H1 (cell line): ENCODE results near the gene CITED1. TPM values are rescaled to one million over a fixed set of nuclear protein-coding genes. Genes with fewer than 3 reads are reported as not detected.

Source experiments
- CTCF ChIA-PET: fragments of 300-600 bp; sonication (Branson Sonifier 250); formaldehyde crosslinking; loops from one replicate; lab custom pipeline; 2021; ENCODE audit not compliant: partially characterized antibody; lab: Charles Lee
- POLR2A ChIA-PET: fragments of 300-600 bp; sonication (Branson Sonifier 250); formaldehyde crosslinking; loops from one replicate; lab custom pipeline; 2021; ENCODE audit warnings: inconsistent platforms; ENCODE audit not compliant: partially characterized antibody; lab: Charles Lee
- DNase-seq, 2 experiments: peaks; one replicate each; pipeline versions ENCODE4 v3.0.0 to v3.0.0-alpha.2; 2010 to 2022; ENCODE audit warnings: low spot score in 2 of 2, low read depth in 1 of 2, mixed read lengths in 1 of 2
- FAIRE-seq: peaks from 2 replicates; lab custom pipeline; 2011; peaks lifted over from hg19 to GRCh38; lab: Jason Lieb, UNC
- H2AFZ ChIP-seq: 2 replicates; pipeline ENCODE4 v1.8.1; 2012; ENCODE audit warnings: low read length, inconsistent platforms
- H2AK5ac ChIP-seq: 2 replicates; pipeline ENCODE4 v1.6.1; 2013; ENCODE audit warnings: low read depth, low read length
- H2BK120ac ChIP-seq: replicated peaks from 2 replicates; pipeline ENCODE3; 2013; ENCODE audit warnings: low read depth, low read length, inconsistent platforms
- H2BK12ac ChIP-seq: 2 replicates; pipeline ENCODE4 v1.6.1; 2013; ENCODE audit warnings: low read depth, low read length
- H2BK15ac ChIP-seq: 2 replicates; pipeline ENCODE4 v1.6.1; 2013; ENCODE audit warnings: low read length
- H2BK20ac ChIP-seq: 2 replicates; pipeline ENCODE4 v1.6.1; 2013; ENCODE audit warnings: low read length
- H2BK5ac ChIP-seq: 2 replicates; pipeline ENCODE4 v1.6.1; 2013; ENCODE audit warnings: low read depth, low read length
- H3K14ac ChIP-seq: 2 replicates; pipeline ENCODE4 v1.6.1; 2013; ENCODE audit warnings: inconsistent platforms; ENCODE audit not compliant: insufficient read length
- H3K18ac ChIP-seq: 2 replicates; pipeline ENCODE4 v1.6.1; 2013; ENCODE audit warnings: low read length; ENCODE audit errors: extremely low read depth
- H3K23ac ChIP-seq: 2 replicates; pipeline ENCODE4 v1.6.1; 2013; ENCODE audit warnings: inconsistent platforms; ENCODE audit not compliant: insufficient read length
- H3K23me2 ChIP-seq: 2 replicates; pipeline ENCODE4 v1.6.1; 2013; ENCODE audit warnings: low read depth, low read length
- H3K27ac ChIP-seq: 2 replicates; pipeline ENCODE4 v1.6.1; 2011; ENCODE audit warnings: low read depth, low read length, inconsistent platforms
- H3K27me3 ChIP-seq, 4 experiments: replicated peaks in 1 of 4; 1 replicate in 1 of 4; 2 replicates in 3 of 4; pipeline versions ENCODE4 v1.6.1 to v1.8.1; 2011 to 2013; ENCODE audit warnings: low read length in 3 of 4, mild to moderate bottlenecking in 3 of 4, inconsistent platforms in 2 of 4, mixed read lengths in 2 of 4, moderate library complexity in 1 of 4; ENCODE audit not compliant: control insufficient read depth in 3 of 4, insufficient read depth in 3 of 4; ENCODE audit errors: extremely low read depth in 1 of 4
- H3K36me3 ChIP-seq, 4 experiments: 2 replicates each; pipeline versions ENCODE4 v1.6.1 to v1.8.1; 2011 to 2013; ENCODE audit warnings: mild to moderate bottlenecking in 4 of 4, low read length in 3 of 4, moderate library complexity in 2 of 4, control low read depth in 1 of 4, inconsistent platforms in 1 of 4; ENCODE audit not compliant: insufficient read depth in 4 of 4, control insufficient read depth in 2 of 4
- H3K4ac ChIP-seq: replicated peaks from 2 replicates; pipeline ENCODE3; 2013; ENCODE audit warnings: low read length, low read depth, mixed read lengths, inconsistent platforms; ENCODE audit not compliant: insufficient read length
- H3K4me1 ChIP-seq, 4 experiments: replicated peaks in 1 of 4; 1 replicate in 1 of 4; 2 replicates in 3 of 4; pipeline versions ENCODE4 v1.6.1 to v1.8.1; 2011 to 2013; ENCODE audit warnings: low read length in 3 of 4, inconsistent platforms in 2 of 4, mixed read lengths in 1 of 4; ENCODE audit not compliant: insufficient read depth in 4 of 4, control insufficient read depth in 3 of 4
- H3K4me2 ChIP-seq, 2 experiments: 2 replicates each; pipeline versions ENCODE4 v1.6.1 to v1.8.1; 2011 to 2013; ENCODE audit warnings: low read depth in 2 of 2, low read length in 2 of 2, control low read depth in 1 of 2, inconsistent platforms in 1 of 2, mild to moderate bottlenecking in 1 of 2; ENCODE audit not compliant: insufficient read depth in 1 of 2
- H3K4me3 ChIP-seq, 4 experiments: fragments of 200-600, 300-600 bp in 1 of 4; sonication (generic), shearing (Covaris generic), sonication (Bioruptor Twin) in 1 of 4; 2 replicates each; pipeline versions ENCODE4 v1.5.1 to v1.8.1; 2011 to 2016; ENCODE audit warnings: low read length in 4 of 4, low read depth in 3 of 4, control low read depth in 2 of 4, inconsistent platforms in 2 of 4, mild to moderate bottlenecking in 2 of 4, mixed read lengths in 1 of 4, moderate library complexity in 1 of 4; ENCODE audit not compliant: insufficient read depth in 2 of 4; ENCODE audit errors: extremely low read depth in 1 of 4
- H3K56ac ChIP-seq: replicated peaks from 2 replicates; pipeline ENCODE3; 2013; ENCODE audit warnings: low read depth, mild to moderate bottlenecking, mixed read lengths, low read length, inconsistent platforms; ENCODE audit not compliant: insufficient read length
- H3K79me1 ChIP-seq: 2 replicates; pipeline ENCODE4 v1.6.1; 2013; ENCODE audit warnings: low read depth, low read length, control low read depth
- H3K79me2 ChIP-seq, 2 experiments: 2 replicates each; pipeline versions ENCODE4 v1.6.1 to v1.8.1; 2012 to 2013; ENCODE audit warnings: low read length in 2 of 2, mild to moderate bottlenecking in 2 of 2, inconsistent platforms in 1 of 2; ENCODE audit not compliant: insufficient read depth in 2 of 2, control insufficient read depth in 1 of 2
- H3K9ac ChIP-seq, 4 experiments: replicated peaks in 1 of 4; 1 replicate in 1 of 4; 2 replicates in 3 of 4; pipeline versions ENCODE4 v1.6.1 to v1.8.1; 2011 to 2013; ENCODE audit warnings: low read depth in 3 of 4, low read length in 3 of 4, control low read depth in 2 of 4, mild to moderate bottlenecking in 2 of 4, moderate library complexity in 2 of 4, inconsistent platforms in 1 of 4; ENCODE audit errors: extremely low read depth in 1 of 4
- H3K9me3 ChIP-seq, 2 experiments: 2 replicates each; pipeline versions ENCODE4 v1.6.1 to v1.8.1; 2012 to 2013; ENCODE audit warnings: mild to moderate bottlenecking in 2 of 2, moderate library complexity in 2 of 2, control low read depth in 1 of 2, inconsistent platforms in 1 of 2, low read depth in 1 of 2, low read length in 1 of 2, mixed read lengths in 1 of 2; ENCODE audit not compliant: insufficient read depth in 2 of 2
- H4K20me1 ChIP-seq, 2 experiments: replicated peaks in 1 of 2; 2 replicates each; pipeline versions ENCODE3 to v1.8.1; 2011 to 2013; ENCODE audit warnings: inconsistent platforms in 2 of 2, low read length in 2 of 2, mild to moderate bottlenecking in 1 of 2; ENCODE audit not compliant: insufficient read depth in 2 of 2, control insufficient read depth in 1 of 2
- H4K5ac ChIP-seq: 2 replicates; pipeline ENCODE4 v1.6.1; 2013; ENCODE audit warnings: low read length, low read depth, mixed read lengths, inconsistent platforms; ENCODE audit not compliant: insufficient read length
- H4K8ac ChIP-seq: 2 replicates; pipeline ENCODE4 v1.8.0; 2013; ENCODE audit warnings: mild to moderate bottlenecking, moderate library complexity, low read length, inconsistent platforms; ENCODE audit not compliant: insufficient read depth; ENCODE audit errors: extremely low read depth
- H4K91ac ChIP-seq: replicated peaks from 2 replicates; pipeline ENCODE3; 2013; ENCODE audit warnings: low read length, mixed read lengths, inconsistent platforms; ENCODE audit not compliant: insufficient read length
- CHD2 ChIP-seq: IDR thresholded peaks from 2 replicates; pipeline ENCODE4 v1.6.1; 2012; ENCODE audit warnings: low read length, improper control_type of control experiment
- FOSL1 ChIP-seq: IDR thresholded peaks from 2 replicates; pipeline ENCODE4 v1.6.1; 2011; ENCODE audit warnings: mild to moderate bottlenecking, low read depth, low read length, moderate library complexity; ENCODE audit not compliant: insufficient read depth
- SP4 ChIP-seq: IDR thresholded peaks from 2 replicates; pipeline ENCODE4 v1.6.1; 2012; ENCODE audit warnings: low read length, inconsistent platforms
- WGBS, 2 experiments: shearing (Covaris generic) in 1 of 2; methylation state at CpG; one replicate each; pipeline versions ENCODE4 v1.1.6 to v1.1.7; 2013 to 2015; ENCODE audit warnings: low lambda C conversion rate in 2 of 2, mixed read lengths in 2 of 2, inconsistent platforms in 1 of 2, low coverage in 1 of 2, missing lambda C conversion rate in 1 of 2; ENCODE audit not compliant: insufficient replicate concordance in 2 of 2, insufficient coverage in 1 of 2, insufficient read length in 1 of 2; ENCODE audit errors: extremely low coverage in 1 of 2, missing lambda C conversion rate in 1 of 2; 5-methylcytosine and 5-hydroxymethylcytosine counted together
- polyA plus RNA-seq, 7 experiments: library from polyadenylated mRNA; depleted of rRNA in 3 of 7; stranded (reverse) in 5 of 7; unstranded in 2 of 7; fragments of >200 nt in 5 of 7; fragments of 200-250 nt in 2 of 7; gene quantifications; 1 replicate in 5 of 7; 2 replicates in 1 of 7; 4 replicates in 1 of 7; pipeline versions ENCODE4 v1.2.1 to v1.2.3, GENCODE V29; 2011 to 2013; ENCODE audit warnings: missing spikeins in 2 of 7, mixed read lengths in 2 of 7
- total RNA-seq: library from RNA; stranded (reverse); fragmentation: NEBNext Ultra II Directional; extraction: Animal tissue kit (Norgen Biotek cat#: 25700); gene quantifications from 2 replicates; pipeline ENCODE4 v1.2.1, GENCODE V29; 2021
- TF ChIP-seq, protein P1 (sequence below), 3 experiments: IDR thresholded peaks; 1 replicate in 2 of 3; 2 replicates in 1 of 3; pipeline versions ENCODE4 v1.5.1 to v1.6.1; 2011; ENCODE audit warnings: low read length in 3 of 3, mild to moderate bottlenecking in 3 of 3, inconsistent platforms in 2 of 3, low read depth in 1 of 3, moderate library complexity in 1 of 3; ENCODE audit not compliant: insufficient read depth in 1 of 3; ENCODE audit errors: control extremely low read depth in 1 of 3

The CITED1 gene
- total and polyA plus RNA-seq, 2 of the 8 experiments (the other 6 are each of a cell fraction or from before 2014, with no cell fraction given) = 1.2 to 2.4 TPM

GRCh38 chrX:72352786-72353185 lies 47.1 kb upstream of the CITED1 start:
- 86% methylated on average over 3 of the region's 3 CpGs; no CpG with 5 or more reads in 1 of the 2 experiments for WGBS, 2 experiments
- H2BK20ac ChIP-seq = no peak overlapping the region
- CTCF ChIA-PET = interaction anchor here (0.6 kb wide), 1 partner anchor 9 kb away, joined by 4 read pairs; no protein-coding TSS in a partner anchor

More at GRCh38 chrX:72352786-72353185, 47.1 kb upstream of the CITED1 start:
- Histone ChIP-seq H3K27ac (no peak overlapping the region), H2BK120ac (no peak overlapping the region), H4K5ac (no peak overlapping the region), H3K9ac (no peak overlapping the region), H3K18ac (no peak overlapping the region), H4K8ac (no peak overlapping the region), H3K79me1 (no peaks in the 10 kb centered on the region), H3K23me2 (no peaks in the 10 kb centered on the region; the same call in 1 of the 2 replicates), H3K4me3 (no peak overlapping the region), H3K36me3 (no peaks in the 10 kb centered on the region; a peak in 1 of 8 replicates), H3K79me2 (no peaks in the 10 kb centered on the region), H2AFZ (no peak overlapping the region), H4K91ac (no peak overlapping the region), H3K4me2 (no peak overlapping the region), H3K14ac (no peak overlapping the region), H2BK5ac (no peak overlapping the region), H3K4ac (no peak overlapping the region), H3K4me1 (no peaks in the 10 kb centered on the region), H3K56ac (no peak overlapping the region), H3K9me3 (no peaks in the 10 kb centered on the region), H2BK15ac (no peak overlapping the region), H2BK12ac (no peak overlapping the region), H2AK5ac (no peak overlapping the region), H4K20me1 (peaks cover 0 to 1% of the 10 kb centered on the region in 2 experiments), H3K23ac (no peak overlapping the region), H3K27me3 (no peaks in the 10 kb centered on the region)
- TF ChIP-seq, protein P1, sequence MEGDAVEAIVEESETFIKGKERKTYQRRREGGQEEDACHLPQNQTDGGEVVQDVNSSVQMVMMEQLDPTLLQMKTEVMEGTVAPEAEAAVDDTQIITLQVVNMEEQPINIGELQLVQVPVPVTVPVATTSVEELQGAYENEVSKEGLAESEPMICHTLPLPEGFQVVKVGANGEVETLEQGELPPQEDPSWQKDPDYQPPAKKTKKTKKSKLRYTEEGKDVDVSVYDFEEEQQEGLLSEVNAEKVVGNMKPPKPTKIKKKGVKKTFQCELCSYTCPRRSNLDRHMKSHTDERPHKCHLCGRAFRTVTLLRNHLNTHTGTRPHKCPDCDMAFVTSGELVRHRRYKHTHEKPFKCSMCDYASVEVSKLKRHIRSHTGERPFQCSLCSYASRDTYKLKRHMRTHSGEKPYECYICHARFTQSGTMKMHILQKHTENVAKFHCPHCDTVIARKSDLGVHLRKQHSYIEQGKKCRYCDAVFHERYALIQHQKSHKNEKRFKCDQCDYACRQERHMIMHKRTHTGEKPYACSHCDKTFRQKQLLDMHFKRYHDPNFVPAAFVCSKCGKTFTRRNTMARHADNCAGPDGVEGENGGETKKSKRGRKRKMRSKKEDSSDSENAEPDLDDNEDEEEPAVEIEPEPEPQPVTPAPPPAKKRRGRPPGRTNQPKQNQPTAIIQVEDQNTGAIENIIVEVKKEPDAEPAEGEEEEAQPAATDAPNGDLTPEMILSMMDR (IDR thresholded peaks at IDR 0.05; ENCODE audit: control extremely low read depth in 1 of 3, insufficient read depth in 1 of 3, low read depth in 1 of 3, low read length in 3 of 3) = no peak
- TF ChIP-seq SP4 (no peak), CHD2 (no peak), FOSL1 (no peak)
- no peak for DNase-seq
- POLR2A ChIA-PET = no interaction called here
- FAIRE-seq = no peak
